Loucy (cell line): ENCODE results near the gene OR8B3.
A peak's percentile ranks its signal among the peaks of the same experiment; 100 is the strongest.
"Not testable (repeated sequence)": the region's sequence is repeated elsewhere in the genome, so short reads cannot be mapped to it uniquely, and the experiment has no call there.

Source experiments
- H2AFZ ChIP-seq: fragments of 200-600 bp; sonication (generic); 2 replicates; pipeline ENCODE4 v1.6.0; 2016; ENCODE audit warnings: antibody characterized with exemption, mild to moderate bottlenecking, low read length, moderate library complexity
- H3F3A ChIP-seq: fragments of 200-600 bp; 2 replicates; pipeline ENCODE4 v1.6.0; 2016; ENCODE audit warnings: antibody characterized with exemption, low read depth, mild to moderate bottlenecking
- H3K27me3 ChIP-seq: fragments of 200-600 bp; sonication (generic); 2 replicates; pipeline ENCODE4 v1.6.1; 2014; ENCODE audit warnings: low read length, mild to moderate bottlenecking; ENCODE audit not compliant: insufficient read depth, poor library complexity, severe bottlenecking
- H3K36me3 ChIP-seq: fragments of 200-600 bp; sonication (generic); 2 replicates; pipeline ENCODE4 v1.6.1; 2016; ENCODE audit warnings: low read length; ENCODE audit not compliant: insufficient read depth
- H3K4me1 ChIP-seq: fragments of 200-600 bp; sonication (generic); 2 replicates; pipeline ENCODE4 v1.5.1; 2014; ENCODE audit warnings: low read length, mild to moderate bottlenecking; ENCODE audit not compliant: insufficient read depth, poor library complexity, severe bottlenecking
- H3K4me2 ChIP-seq: fragments of 200-600 bp; sonication (generic); 2 replicates; pipeline ENCODE4 v1.6.0; 2014; ENCODE audit warnings: antibody characterized with exemption, low read length, low read depth, mild to moderate bottlenecking; ENCODE audit not compliant: poor library complexity, severe bottlenecking
- H3K4me3 ChIP-seq: fragments of 200-600 bp; sonication (generic); 2 replicates; pipeline ENCODE4 v1.5.1; 2014; ENCODE audit warnings: low read length, mild to moderate bottlenecking, mixed read lengths; ENCODE audit not compliant: poor library complexity, severe bottlenecking
- H3K79me2 ChIP-seq: fragments of 200-600 bp; sonication (generic); 2 replicates; pipeline ENCODE4 v1.6.1; 2014; ENCODE audit warnings: low read length; ENCODE audit not compliant: insufficient read depth
- H3K9ac ChIP-seq: fragments of 200-600 bp; sonication (generic); 2 replicates; pipeline ENCODE4 v1.6.0; 2014; ENCODE audit warnings: mild to moderate bottlenecking, low read depth, low read length, moderate library complexity; ENCODE audit not compliant: poor library complexity, severe bottlenecking
- H3K9me2 ChIP-seq: fragments of 200-600 bp; sonication (generic); replicated peaks from 2 replicates; pipeline ENCODE4 v1.6.1; 2016; ENCODE audit warnings: low read depth, low read length, mixed read lengths
- H3K9me3 ChIP-seq: fragments of 200-600 bp; sonication (generic); 2 replicates; pipeline ENCODE4 v1.6.1; 2014; ENCODE audit warnings: mild to moderate bottlenecking, antibody characterized with exemption, low read length, low read depth; ENCODE audit not compliant: insufficient read depth
- H4K20me1 ChIP-seq: fragments of 200-600 bp; sonication (generic); 2 replicates; pipeline ENCODE4 v1.6.0; 2014; ENCODE audit warnings: antibody characterized with exemption, low read length, mild to moderate bottlenecking; ENCODE audit not compliant: insufficient read depth, poor library complexity, severe bottlenecking
- EZH2phosphoT487 ChIP-seq: fragments of 200-600 bp; IDR thresholded peaks from 2 replicates; pipeline ENCODE4 v1.6.1; 2018; ENCODE audit warnings: antibody characterized with exemption, mild to moderate bottlenecking, moderate library complexity, borderline replicate concordance
- TF ChIP-seq, protein P1 (sequence below): fragments of 200-600 bp; sonication (generic); conservative IDR thresholded peaks from 2 replicates; pipeline ENCODE4 v1.5.1; 2014; ENCODE audit warnings: mild to moderate bottlenecking, antibody characterized with exemption, low read length

OR8B3 gene

DNA sequence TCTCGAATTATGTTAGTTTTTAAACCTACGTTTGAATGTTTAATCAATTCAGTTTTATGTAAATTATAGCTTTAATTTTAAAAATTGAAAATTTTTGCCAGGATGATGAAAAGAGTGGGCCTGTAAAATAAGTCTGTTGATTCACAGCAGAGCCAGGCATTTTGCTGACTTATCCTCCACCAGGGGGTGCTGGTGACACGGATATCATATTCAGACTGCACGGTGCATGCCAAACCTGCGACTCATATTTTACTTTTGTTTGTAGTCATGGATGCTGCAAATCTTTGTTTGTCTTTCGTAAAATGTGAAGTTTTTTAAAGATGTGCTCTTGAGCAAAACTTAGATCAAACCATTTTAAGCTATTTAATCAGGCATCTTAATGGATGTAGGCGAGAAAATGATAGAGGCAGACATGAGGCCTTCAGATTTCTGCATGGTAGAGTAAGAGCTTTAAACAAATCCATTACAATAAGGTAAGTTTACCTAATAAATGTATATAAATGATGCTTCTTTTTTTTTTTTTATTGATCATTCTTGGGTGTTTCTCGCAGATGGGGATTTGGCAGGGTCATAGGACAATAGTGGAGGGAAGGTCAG lies 3.6 kb upstream of the OR8B3 start:
- Histone ChIP-seq H3K9me3 (no peaks in the 10 kb centered on the region), H3K79me2 (no peaks in the 10 kb centered on the region), H2AFZ (no peak overlapping the region), H3K4me3 (no peak overlapping the region), H3K36me3 (no peaks in the 10 kb centered on the region), H3K27me3 (no peaks in the 10 kb centered on the region), H3K9me2 (no peaks in the 10 kb centered on the region), H3K4me1 (no peaks in the 10 kb centered on the region), H3K4me2 (no peak overlapping the region), H3K9ac (no peak overlapping the region), H4K20me1 (no peaks in the 10 kb centered on the region), H3F3A (no peaks in the 10 kb centered on the region)
- TF ChIP-seq EZH2phosphoT487, result no peak
- TF ChIP-seq, protein P1, sequence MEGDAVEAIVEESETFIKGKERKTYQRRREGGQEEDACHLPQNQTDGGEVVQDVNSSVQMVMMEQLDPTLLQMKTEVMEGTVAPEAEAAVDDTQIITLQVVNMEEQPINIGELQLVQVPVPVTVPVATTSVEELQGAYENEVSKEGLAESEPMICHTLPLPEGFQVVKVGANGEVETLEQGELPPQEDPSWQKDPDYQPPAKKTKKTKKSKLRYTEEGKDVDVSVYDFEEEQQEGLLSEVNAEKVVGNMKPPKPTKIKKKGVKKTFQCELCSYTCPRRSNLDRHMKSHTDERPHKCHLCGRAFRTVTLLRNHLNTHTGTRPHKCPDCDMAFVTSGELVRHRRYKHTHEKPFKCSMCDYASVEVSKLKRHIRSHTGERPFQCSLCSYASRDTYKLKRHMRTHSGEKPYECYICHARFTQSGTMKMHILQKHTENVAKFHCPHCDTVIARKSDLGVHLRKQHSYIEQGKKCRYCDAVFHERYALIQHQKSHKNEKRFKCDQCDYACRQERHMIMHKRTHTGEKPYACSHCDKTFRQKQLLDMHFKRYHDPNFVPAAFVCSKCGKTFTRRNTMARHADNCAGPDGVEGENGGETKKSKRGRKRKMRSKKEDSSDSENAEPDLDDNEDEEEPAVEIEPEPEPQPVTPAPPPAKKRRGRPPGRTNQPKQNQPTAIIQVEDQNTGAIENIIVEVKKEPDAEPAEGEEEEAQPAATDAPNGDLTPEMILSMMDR, result peak; percentile 91

DNA sequence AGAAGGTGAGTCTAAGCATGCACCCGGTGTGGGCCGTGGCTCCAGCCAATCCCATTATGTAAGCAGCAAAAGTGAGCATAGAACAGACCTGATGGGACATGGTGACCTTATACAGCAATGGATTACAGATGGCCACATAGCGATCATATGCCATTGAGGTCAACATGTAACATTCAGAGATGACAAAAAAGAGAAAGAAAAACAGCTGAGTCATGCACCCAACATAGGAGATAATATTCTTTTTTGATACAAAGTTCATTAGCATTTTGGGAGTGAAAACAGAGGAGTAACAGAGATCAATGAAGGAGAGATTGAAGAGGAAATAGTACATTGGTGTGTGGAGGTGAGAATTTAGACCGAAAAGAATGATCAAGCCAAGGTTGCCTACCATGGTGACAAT lies 2.0 kb downstream of the OR8B3 start:
- H4K20me1 ChIP-seq, H3K36me3 ChIP-seq, H3K9me3 ChIP-seq, H3K4me1 ChIP-seq, H3K4me3 ChIP-seq, H3F3A ChIP-seq, H3K79me2 ChIP-seq, H2AFZ ChIP-seq, H3K9ac ChIP-seq, H3K4me2 ChIP-seq, H3K27me3 ChIP-seq, H3K9me2 ChIP-seq: not testable (repeated sequence)

DNA sequence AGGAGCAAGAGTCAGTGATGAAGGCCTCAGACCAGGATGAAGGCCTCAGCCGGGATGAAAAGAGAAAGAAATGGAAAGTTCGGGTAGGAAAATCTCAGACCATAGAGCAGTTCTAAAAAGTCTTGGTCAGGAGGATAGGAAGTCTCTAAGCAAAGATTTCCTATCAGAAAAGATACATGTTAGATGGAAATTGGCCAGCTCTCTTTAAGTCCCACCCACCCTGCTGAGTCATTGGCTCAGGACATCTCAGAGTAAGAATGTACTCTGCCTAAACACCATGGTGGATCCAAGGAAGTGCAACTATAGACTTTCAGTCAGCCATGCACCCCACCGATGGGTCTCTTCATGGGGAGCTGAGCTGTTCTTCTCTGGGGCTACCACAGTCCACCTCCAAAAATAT lies 4.4 kb downstream of the OR8B3 start:
- Histone ChIP-seq H3K36me3 (no peaks in the 10 kb centered on the region), H3K27me3 (no peaks in the 10 kb centered on the region), H3K4me2 (no peak overlapping the region), H3F3A (no peaks in the 10 kb centered on the region), H3K79me2 (no peaks in the 10 kb centered on the region), H3K4me1 (no peaks in the 10 kb centered on the region), H4K20me1 (no peaks in the 10 kb centered on the region), H3K9me2 (no peaks in the 10 kb centered on the region), H3K9ac (no peak overlapping the region), H2AFZ (no peak overlapping the region), H3K9me3 (no peaks in the 10 kb centered on the region), H3K4me3 (no peak overlapping the region)
- no peak for TF ChIP-seq EZH2phosphoT487
- TF ChIP-seq, protein P1, result no peak

DNA sequence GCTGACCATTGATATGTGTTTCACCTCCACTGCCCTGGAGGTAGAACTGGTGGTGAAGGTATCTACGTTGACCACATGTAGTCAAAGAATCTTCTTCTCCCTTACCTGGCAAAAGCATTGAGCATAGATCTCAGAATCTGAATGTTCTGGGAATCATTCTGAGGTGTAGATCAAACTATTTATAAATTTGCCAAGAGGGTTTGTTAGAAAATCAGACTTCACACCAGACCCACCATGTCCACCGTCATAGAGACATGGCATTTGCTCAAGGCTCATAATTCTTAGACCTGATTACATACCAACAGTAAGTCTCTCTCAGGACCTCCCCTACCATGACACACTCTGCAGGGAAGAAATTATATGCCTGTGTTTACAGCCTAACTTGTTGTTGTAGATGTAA lies 14.4 kb downstream of the OR8B3 start, which contains the start of gene OR8B2:
TSS of gene OR8B2 (minus strand) at position 101 of the 400 bp plus-strand sequence. CDS start 1,156 bp downstream, outside the sequence.
- Histone ChIP-seq H4K20me1 (no peaks in the 10 kb centered on the region), H3F3A (no peaks in the 10 kb centered on the region), H2AFZ (no peak within 1 kb of the TSS), H3K4me1 (no peaks in the 10 kb centered on the region), H3K79me2 (no peaks in the 10 kb centered on the region), H3K36me3 (no peaks in the 10 kb centered on the region), H3K27me3 (no peaks in the 10 kb centered on the region), H3K9me2 (no peaks in the 10 kb centered on the region), H3K9me3 (no peaks in the 10 kb centered on the region), H3K4me2 (no peak within 1 kb of the TSS), H3K4me3 (no peak within 1 kb of the TSS), H3K9ac (no peak within 1 kb of the TSS)
- TF ChIP-seq EZH2phosphoT487, result no peak
- TF ChIP-seq, protein P1, result no peak

DNA sequence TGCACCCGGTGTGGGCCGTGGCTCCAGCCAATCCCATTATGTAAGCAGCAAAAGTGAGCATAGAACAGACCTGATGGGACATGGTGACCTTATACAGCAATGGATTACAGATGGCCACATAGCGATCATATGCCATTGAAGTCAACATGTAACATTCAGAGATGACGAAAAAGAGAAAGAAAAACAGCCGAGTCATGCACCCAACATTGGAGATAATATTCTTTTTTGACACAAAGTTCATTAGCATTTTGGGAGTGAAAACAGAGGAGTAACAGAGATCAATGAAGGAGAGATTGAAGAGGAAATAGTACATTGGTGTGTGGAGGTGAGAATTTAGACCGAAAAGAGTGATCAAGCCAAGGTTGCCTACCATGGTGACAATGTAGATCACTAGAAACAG lies 16.0 kb downstream of the OR8B3 start:
- H3K27me3 ChIP-seq, H3K9me3 ChIP-seq, H3K4me3 ChIP-seq, H3K4me1 ChIP-seq, H3K36me3 ChIP-seq, H3K79me2 ChIP-seq, H3K9ac ChIP-seq, H3K4me2 ChIP-seq, H2AFZ ChIP-seq, H4K20me1 ChIP-seq, H3K9me2 ChIP-seq, H3F3A ChIP-seq: not testable (repeated sequence)
